ENCODE data around the gene CES4A. TPM values are rescaled to one million over a fixed set of nuclear protein-coding genes. Genes with fewer than 3 reads are reported as not detected.

CES4A gene
- total and polyA plus RNA-seq, 2 of the 13 experiments (the other 11 are each of a cell fraction or from before 2014, with no cell fraction given): 0.09 to 0.17 TPM

DNA sequence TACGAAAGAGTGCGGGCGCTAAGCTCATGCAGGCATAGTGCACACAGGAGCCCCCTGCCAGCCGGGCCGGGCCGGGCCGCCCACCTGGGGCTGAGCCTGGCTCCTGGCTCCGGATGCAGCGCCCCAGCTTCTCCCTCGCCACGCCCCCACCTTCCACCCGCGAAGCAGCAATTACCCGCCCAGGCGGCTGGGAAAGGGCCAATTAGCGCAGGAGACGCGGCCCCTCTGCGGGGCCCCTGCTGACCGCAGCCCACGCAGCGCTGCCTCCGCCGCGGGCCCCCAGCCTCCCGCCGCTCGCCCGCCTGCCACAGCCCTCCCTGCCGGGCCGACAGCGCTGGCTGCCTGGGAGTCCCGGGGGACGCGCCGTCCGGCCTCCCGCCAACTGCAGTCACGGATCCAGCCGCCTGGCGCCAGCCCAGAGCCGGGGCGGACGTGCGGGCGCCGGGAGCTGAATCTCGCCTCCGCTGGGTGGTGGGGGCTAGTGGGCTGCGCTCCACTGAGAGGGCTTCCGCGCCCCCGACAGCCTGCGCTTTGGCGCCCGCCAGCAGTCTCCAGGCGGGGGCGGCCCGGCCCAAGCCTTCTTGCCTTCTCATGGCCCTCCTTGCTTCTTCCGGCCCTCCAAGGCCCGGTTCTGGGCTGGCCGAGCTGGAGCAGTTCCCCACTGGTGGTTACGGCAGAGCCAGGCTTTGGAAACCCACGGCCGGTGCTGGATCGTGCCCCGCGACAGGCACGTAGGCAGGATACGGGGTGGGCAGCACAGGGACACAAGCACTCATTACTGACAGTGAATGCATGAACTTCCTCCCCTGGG lies 25.6 kb downstream of the CES4A start (continued):
- TF ChIP-seq, protein P1, sequence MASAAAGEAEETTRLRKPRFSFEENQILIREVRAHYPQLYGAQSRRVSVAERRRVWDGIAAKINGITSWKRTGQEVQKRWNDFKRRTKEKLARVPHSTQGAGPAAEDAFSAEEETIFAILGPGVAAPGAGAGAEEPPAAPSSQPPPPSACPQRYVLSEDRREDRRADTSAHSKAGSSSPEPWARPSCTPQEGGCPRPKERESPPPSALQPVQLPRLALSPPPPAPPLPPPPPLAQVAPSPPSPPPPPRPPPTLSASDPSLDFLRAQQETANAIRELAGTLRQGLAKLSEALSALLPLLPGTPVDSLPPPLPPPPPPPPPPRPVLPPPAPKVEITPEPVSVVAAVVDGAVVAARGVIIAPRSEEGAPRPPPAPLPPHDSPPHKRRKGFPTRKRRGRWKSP (CRISPR knock-in tag; IDR thresholded peaks at IDR 0.05): peak; percentile 81
- TF ChIP-seq, protein P2, sequence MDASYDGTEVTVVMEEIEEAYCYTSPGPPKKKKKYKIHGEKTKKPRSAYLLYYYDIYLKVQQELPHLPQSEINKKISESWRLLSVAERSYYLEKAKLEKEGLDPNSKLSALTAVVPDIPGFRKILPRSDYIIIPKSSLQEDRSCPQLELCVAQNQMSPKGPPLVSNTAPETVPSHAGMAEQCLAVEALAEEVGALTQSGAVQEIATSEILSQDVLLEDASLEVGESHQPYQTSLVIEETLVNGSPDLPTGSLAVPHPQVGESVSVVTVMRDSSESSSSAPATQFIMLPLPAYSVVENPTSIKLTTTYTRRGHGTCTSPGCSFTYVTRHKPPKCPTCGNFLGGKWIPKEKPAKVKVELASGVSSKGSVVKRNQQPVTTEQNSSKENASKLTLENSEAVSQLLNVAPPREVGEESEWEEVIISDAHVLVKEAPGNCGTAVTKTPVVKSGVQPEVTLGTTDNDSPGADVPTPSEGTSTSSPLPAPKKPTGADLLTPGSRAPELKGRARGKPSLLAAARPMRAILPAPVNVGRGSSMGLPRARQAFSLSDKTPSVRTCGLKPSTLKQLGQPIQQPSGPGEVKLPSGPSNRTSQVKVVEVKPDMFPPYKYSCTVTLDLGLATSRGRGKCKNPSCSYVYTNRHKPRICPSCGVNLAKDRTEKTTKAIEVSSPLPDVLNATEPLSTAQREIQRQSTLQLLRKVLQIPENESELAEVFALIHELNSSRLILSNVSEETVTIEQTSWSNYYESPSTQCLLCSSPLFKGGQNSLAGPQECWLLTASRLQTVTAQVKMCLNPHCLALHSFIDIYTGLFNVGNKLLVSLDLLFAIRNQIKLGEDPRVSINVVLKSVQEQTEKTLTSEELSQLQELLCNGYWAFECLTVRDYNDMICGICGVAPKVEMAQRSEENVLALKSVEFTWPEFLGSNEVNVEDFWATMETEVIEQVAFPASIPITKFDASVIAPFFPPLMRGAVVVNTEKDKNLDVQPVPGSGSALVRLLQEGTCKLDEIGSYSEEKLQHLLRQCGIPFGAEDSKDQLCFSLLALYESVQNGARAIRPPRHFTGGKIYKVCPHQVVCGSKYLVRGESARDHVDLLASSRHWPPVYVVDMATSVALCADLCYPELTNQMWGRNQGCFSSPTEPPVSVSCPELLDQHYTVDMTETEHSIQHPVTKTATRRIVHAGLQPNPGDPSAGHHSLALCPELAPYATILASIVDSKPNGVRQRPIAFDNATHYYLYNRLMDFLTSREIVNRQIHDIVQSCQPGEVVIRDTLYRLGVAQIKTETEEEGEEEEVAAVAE (CRISPR knock-in tag; IDR thresholded peaks at IDR 0.05; ENCODE audit: borderline replicate concordance): no peak
- TF ChIP-seq ZNF777 (CRISPR knock-in tag; IDR thresholded peaks at IDR 0.05) (peak; percentile 99), HDAC1 (CRISPR knock-in tag; IDR thresholded peaks at IDR 0.05) (peak; percentile 20; the same call in 1 of the 2 replicates), CENPT (CRISPR knock-in tag; IDR thresholded peaks at IDR 0.05; ENCODE audit: low read depth) (0 out of 2 replicates have a peak, but pooled peaks have one; percentile 58), KLF12 (CRISPR knock-in tag; IDR thresholded peaks at IDR 0.05; ENCODE audit: borderline replicate concordance) (no peak), ZNF556 (CRISPR knock-in tag; IDR thresholded peaks at IDR 0.05; ENCODE audit: borderline replicate concordance) (peak; percentile 94), HOXA9 (CRISPR knock-in tag; IDR thresholded peaks at IDR 0.05; ENCODE audit: borderline replicate concordance) (peak; percentile 45; the same call in 1 of the 2 replicates), SNAI1 (CRISPR knock-in tag; IDR thresholded peaks at IDR 0.05; ENCODE audit: borderline replicate concordance) (0 out of 2 replicates have a peak, but pooled peaks have one; percentile 38), ZFX (CRISPR knock-in tag; IDR thresholded peaks at IDR 0.05; ENCODE audit: low read depth) (peak; percentile 78), HOXA3 (CRISPR knock-in tag; IDR thresholded peaks at IDR 0.05) (peak; percentile 36; the same call in 1 of the 2 replicates), MAFF (IDR thresholded peaks at IDR 0.05; ENCODE audit: low read depth, low read length) (no peak)
- TF ChIP-seq, protein P3, sequence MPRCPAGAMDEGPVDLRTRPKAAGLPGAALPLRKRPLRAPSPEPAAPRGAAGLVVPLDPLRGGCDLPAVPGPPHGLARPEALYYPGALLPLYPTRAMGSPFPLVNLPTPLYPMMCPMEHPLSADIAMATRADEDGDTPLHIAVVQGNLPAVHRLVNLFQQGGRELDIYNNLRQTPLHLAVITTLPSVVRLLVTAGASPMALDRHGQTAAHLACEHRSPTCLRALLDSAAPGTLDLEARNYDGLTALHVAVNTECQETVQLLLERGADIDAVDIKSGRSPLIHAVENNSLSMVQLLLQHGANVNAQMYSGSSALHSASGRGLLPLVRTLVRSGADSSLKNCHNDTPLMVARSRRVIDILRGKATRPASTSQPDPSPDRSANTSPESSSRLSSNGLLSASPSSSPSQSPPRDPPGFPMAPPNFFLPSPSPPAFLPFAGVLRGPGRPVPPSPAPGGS (CRISPR knock-in tag; IDR thresholded peaks at IDR 0.05): peak; percentile 27; the same call in 1 of the 2 replicates
- TF ChIP-seq, protein P4, sequence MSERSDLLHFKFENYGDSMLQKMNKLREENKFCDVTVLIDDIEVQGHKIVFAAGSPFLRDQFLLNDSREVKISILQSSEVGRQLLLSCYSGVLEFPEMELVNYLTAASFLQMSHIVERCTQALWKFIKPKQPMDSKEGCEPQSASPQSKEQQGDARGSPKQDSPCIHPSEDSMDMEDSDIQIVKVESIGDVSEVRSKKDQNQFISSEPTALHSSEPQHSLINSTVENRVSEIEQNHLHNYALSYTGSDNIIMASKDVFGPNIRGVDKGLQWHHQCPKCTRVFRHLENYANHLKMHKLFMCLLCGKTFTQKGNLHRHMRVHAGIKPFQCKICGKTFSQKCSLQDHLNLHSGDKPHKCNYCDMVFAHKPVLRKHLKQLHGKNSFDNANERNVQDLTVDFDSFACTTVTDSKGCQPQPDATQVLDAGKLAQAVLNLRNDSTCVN (CRISPR knock-in tag; IDR thresholded peaks at IDR 0.05; ENCODE audit: borderline replicate concordance): peak; percentile 32; the same call in 1 of the 2 replicates
- TF ChIP-seq, protein P5, sequence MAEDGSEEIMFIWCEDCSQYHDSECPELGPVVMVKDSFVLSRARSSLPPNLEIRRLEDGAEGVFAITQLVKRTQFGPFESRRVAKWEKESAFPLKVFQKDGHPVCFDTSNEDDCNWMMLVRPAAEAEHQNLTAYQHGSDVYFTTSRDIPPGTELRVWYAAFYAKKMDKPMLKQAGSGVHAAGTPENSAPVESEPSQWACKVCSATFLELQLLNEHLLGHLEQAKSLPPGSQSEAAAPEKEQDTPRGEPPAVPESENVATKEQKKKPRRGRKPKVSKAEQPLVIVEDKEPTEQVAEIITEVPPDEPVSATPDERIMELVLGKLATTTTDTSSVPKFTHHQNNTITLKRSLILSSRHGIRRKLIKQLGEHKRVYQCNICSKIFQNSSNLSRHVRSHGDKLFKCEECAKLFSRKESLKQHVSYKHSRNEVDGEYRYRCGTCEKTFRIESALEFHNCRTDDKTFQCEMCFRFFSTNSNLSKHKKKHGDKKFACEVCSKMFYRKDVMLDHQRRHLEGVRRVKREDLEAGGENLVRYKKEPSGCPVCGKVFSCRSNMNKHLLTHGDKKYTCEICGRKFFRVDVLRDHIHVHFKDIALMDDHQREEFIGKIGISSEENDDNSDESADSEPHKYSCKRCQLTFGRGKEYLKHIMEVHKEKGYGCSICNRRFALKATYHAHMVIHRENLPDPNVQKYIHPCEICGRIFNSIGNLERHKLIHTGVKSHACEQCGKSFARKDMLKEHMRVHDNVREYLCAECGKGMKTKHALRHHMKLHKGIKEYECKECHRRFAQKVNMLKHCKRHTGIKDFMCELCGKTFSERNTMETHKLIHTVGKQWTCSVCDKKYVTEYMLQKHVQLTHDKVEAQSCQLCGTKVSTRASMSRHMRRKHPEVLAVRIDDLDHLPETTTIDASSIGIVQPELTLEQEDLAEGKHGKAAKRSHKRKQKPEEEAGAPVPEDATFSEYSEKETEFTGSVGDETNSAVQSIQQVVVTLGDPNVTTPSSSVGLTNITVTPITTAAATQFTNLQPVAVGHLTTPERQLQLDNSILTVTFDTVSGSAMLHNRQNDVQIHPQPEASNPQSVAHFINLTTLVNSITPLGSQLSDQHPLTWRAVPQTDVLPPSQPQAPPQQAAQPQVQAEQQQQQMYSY (CRISPR knock-in tag; IDR thresholded peaks at IDR 0.05): no peak
